Cardiac septum (tissue), 1 donor: ENCODE data around the gene KCNJ12. TPM values are rescaled to one million over a fixed set of nuclear protein-coding genes. Genes with fewer than 3 reads are reported as not detected.
"Not testable (repeated sequence)": the region's sequence is repeated elsewhere in the genome, so short reads cannot be mapped to it uniquely, and the experiment has no call there.

Source experiments
- DNase-seq: peaks from one replicate; pipeline ENCODE4 v3.0.0-alpha.2; 2020; ENCODE audit warnings: low spot score
- intact Hi-C: fragments of 100-400 bp; cut with DNase I; formaldehyde crosslinking; loops from one replicate; pipeline ENCODE4 v1.14.0; 2022
- total RNA-seq: library from RNA; stranded (reverse); fragmentation: NEBNext Ultra II Directional; extraction: Animal tissue kit (Norgen Biotek cat#: 25700); gene quantifications from one replicate; pipeline ENCODE4 v1.2.1, GENCODE V29; 2021
- donor health status: DM: no; HTN: no; CAD: no.

The KCNJ12 gene
- total RNA-seq, 1 donor from 2014 or later, result 11.3 TPM

- DNase-seq, result peak; percentile 19
- intact Hi-C loops, result not testable (repeated sequence)
These were observed 27.9 kb upstream of the KCNJ12 start for GRCh38 chr17:21348081-21348925.

DNA sequence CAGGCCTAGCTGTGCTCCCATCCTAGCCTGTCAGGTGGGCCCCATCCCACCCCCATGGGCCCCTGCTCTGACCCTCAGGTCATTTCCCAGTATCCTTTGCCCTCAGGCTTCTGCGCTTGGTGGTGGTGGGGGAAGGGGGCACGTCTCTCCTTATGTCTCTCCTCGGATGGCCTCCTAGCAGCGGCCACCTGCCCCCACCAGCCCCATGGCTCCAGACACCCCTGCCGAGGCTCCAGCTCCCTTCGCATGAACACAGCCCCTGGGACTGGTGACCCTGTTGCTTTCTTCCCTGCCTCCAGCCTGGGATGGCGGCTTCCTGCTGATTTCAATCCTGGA, 27.3 kb upstream of the KCNJ12 start:
- DNase-seq, result peak; percentile 53
- intact Hi-C loops, result not testable (repeated sequence)

- intact Hi-C loops, result not testable (repeated sequence)
- DNase-seq, result peak; percentile 51
These were observed 26.7 kb upstream of the KCNJ12 start for GRCh38 chr17:21349358-21350050.

- intact Hi-C loops, result not testable (repeated sequence)
- peak; percentile 38 for DNase-seq
These were observed 25.7 kb upstream of the KCNJ12 start for GRCh38 chr17:21350495-21350894.

DNA sequence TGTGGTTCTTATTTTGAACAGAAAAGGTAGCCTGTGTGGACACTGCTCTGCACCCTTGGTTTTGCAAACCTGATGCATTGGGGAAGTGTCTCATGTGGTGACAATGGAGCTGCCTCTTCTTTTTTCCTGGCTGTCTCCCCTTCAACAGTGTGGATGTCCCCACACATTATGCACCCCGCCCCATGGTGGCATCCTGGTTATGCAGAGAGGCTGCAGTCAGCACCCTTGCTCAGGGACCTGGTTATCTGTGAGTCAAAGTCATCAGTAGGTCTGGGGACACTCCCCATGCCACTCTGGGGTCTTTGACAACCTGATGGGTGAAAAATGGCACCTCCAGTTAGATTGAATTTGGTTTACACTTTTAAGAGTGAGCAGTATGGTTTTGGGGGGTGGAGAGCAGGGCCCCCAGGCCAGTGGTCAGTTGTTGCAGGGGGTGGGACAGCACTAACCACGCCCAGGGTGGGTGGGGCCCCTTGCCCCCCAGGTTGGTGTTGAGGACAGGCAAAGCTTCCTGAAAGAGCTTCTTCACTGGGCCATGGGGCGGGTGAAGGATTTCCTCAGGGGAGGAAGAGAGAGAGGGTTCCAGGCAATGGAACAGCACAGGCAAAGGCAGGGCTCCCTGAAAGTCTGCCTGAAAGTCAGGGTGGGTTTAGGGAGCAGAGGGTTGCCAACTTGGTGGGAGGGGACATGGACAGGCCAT, 24.6 kb upstream of the KCNJ12 start:
- intact Hi-C loops, result no loop called here
- DNase-seq, result peak; percentile 54

DNA sequence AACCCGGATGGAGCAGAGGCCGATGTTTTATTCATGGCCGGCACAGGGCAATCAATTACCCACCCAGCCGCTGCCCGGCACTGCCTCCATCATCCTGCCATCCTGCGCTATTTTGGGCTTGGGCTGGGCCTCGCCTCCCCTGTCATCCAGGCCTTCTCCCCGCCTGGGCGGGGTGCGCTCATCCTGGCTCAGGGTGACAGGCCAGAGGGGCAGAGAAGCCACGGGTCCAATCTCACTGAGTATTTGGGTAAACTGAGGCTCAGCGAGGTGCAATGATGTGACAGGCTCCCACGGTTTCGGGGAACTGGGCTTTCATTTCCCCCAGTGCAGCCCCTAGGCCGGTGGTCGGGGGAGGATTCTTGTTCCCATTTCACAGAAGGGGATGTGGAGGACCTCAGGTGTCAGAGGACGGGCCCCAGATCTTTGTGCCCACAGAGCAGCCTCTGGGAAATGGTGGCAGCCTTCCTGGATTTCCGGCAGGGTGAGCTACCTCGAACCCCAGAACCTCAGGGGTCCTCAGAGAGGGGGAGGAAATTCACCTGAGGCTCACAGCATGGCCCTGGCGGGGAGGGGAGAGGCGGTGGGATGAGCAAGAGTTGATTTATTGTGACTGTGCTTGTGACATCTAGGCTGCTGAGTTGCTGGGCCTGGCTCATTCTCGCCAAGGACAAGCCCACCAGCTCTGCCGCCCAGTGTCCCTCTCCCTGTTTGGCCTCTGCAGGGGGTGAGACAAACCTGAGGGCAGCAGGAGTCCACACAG, 23.8 kb upstream of the KCNJ12 start:
- peak; percentile 74 for DNase-seq
- intact Hi-C loops, result no loop called here

DNA sequence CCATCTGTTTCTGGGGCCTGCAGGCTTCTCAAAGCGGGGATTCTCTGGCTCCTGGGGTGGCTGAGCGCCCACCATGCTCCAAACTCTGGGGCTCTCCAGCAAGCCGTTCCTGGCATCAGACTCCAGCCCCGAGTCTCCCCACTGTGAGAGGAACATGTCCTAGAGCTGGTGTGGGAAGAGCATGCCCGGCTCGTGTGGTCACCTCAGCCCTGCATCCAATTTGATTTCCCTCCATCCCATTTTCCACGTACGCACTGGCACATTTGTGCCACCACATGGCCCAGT, 23.2 kb upstream of the KCNJ12 start:
- peak; percentile 44 for DNase-seq
- intact Hi-C loops, result no loop called here

- peak; percentile 71 for DNase-seq
- intact Hi-C loops, result no loop called here
These were observed 22.7 kb upstream of the KCNJ12 start for GRCh38 chr17:21353326-21354010.

DNA sequence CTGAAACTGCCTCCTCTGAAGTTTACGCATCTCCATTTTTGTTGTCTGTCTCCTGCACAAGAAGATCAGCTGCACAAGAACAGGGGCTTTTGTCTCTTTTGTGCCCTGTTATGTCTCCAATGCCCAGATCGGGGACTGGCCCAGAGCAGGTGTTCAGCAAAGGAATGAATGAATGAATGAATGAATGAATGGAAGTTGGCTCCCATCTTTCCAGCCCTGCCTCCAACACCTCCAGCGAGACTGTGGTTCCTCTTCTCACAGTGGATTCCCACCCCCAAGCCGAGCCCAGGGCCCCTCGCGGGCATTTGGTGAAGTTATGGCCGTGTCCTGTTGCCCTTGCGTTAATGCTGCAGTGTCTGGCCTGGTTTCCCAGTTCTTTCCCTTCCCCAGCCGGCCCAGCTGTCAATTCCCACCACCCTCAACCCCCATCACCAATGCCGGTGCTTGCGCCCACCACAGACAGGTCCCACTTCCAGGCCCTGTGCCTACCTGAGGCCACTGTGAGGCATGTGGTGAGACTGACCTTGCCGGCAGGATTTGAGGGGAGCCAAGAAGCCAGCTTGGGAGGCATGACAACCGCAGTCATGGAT, 21.3 kb upstream of the KCNJ12 start:
- DNase-seq, result no peak
- intact Hi-C loops, result no loop called here

GRCh38 chr17:21355586-21355985, 20.6 kb upstream of the KCNJ12 start:
- no peak for DNase-seq
- intact Hi-C loops, result no loop called here

DNA sequence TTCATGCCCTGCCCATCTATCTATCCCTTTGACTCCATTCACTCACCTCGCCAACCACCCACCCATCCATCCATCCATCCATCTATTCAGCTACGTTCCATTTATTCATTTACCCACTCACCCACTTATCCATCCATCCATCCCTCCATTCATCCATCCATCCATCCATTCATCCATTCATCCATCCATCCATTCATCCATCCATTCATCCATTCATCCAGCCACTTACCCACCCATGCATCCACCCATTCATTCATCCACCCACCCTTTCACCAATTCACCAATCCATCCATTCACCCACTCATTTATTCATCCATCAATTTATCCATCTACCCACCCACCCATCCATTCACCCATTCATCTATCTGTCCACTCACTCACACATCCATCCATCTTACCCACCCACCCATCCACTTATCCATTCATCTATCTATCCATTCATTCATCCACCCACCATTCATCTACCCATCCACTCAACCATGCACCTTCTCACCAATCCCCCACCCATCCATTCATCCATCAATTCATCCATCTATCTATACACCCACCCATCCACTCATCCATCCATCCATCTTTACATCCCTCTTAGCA, 19.5 kb upstream of the KCNJ12 start:
- no peak for DNase-seq
- intact Hi-C loops, result no loop called here

GRCh38 chr17:21357281-21357680, 18.9 kb upstream of the KCNJ12 start:
- no peak for DNase-seq

GRCh38 chr17:21357696-21358656, 18.2 kb upstream of the KCNJ12 start:
- DNase-seq, result no peak

More at GRCh38 chr17:21357281-21357680, 18.9 kb upstream of the KCNJ12 start:
- intact Hi-C loops, result no loop called here

DNA sequence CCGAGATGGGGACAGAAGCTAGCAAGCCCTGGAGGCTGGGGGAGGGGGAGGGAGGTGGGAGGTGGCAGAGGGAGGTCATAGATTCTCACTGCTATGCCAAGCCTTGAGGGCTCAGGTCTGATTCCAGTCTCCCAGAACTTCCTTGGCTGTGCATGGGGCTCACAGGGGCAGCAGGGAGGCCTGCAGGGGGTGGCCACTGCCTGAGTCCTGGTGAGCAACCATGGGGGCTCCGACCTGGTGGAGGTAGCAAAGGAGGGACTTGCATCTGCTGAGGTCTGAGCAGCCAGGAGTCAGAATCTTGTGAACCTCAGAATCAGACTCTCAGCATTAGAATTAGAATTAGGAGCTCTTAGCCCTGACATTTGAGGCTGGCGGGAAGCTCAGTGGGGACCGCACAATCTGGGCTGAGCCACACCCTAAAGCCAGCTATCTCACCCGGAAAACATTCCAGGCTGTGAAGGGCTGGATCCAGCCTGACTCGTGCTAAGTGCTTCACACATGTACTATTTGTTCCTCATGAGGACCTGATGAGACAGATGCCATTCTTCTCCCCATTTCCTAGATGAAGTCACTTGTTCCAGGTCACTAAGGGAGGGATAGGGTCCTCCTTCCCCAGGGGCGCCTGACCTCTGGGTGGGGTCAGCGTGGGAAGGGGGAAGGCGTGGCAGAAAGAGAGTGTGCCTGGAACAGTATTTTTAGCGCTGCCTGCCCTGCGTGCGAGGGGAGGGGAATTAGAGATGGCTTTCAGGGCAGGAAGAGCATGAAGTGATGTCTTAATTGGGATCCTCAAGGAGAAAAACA, 17.3 kb upstream of the KCNJ12 start:
- intact Hi-C loops, result no loop called here
- DNase-seq, result no peak

More at GRCh38 chr17:21357696-21358656, 18.2 kb upstream of the KCNJ12 start:
- intact Hi-C loops, result no loop called here

DNA sequence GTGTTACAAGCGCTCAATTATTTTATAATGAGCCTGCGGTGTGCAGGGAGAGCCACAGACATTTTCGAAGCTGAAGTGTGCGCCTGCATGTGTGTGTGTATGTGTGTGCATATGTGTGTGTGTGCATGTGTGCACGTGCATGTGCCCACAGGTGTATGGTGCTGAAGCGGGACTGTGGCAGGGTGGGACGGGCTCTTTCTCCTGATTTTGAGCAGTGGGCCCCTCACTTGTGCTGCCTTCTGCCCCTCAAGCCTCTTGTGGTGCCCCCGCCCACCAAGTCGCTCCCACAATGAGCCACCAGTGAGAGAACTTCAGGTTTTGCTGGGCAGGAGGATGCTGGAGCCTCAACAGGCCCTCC, 16.7 kb upstream of the KCNJ12 start:
- DNase-seq, result no peak
- intact Hi-C loops, result no loop called here

GRCh38 chr17:21360048-21360447, 16.1 kb upstream of the KCNJ12 start:
- intact Hi-C loops, result no loop called here
- DNase-seq, result no peak
